Aorta (tissue), 5 donors: ENCODE measurements around the gene FNIP1. TPM values are rescaled to one million over a fixed set of nuclear protein-coding genes. Genes with fewer than 3 reads are reported as not detected.
"Not testable (repeated sequence)": the region's sequence is repeated elsewhere in the genome, so short reads cannot be mapped to it uniquely, and the experiment has no call there.

Experiments used
- ATAC-seq: fragments of 200-7000 bp; cut with Tn5 transposase; one replicate; pipeline ENCODE4 v1.9.1; 2022; ENCODE audit warnings: moderate library complexity; ENCODE audit not compliant: low FRiP score
- DNase-seq, 2 donors: peaks; one replicate each; pipeline ENCODE4 v3.0.0-alpha.2; 2020
- H3K27ac ChIP-seq, 2 donors: one replicate each; pipeline ENCODE4 v1.5.1; 2013; ENCODE audit warnings: low read length in 2 of 2, mild to moderate bottlenecking in 2 of 2, moderate library complexity in 2 of 2, control low read depth in 1 of 2, inconsistent platforms in 1 of 2, low read depth in 1 of 2
- H3K27me3 ChIP-seq, 2 donors: one replicate each; pipeline ENCODE4 v1.6.1; 2013; ENCODE audit warnings: control low read depth in 1 of 2, low read length in 1 of 2, mild to moderate bottlenecking in 1 of 2, moderate library complexity in 1 of 2; ENCODE audit not compliant: insufficient read depth in 2 of 2, control insufficient read depth in 1 of 2
- H3K36me3 ChIP-seq, 2 donors: one replicate each; pipeline ENCODE4 v1.6.1; 2013; ENCODE audit warnings: control low read depth in 1 of 2, low read length in 1 of 2, mild to moderate bottlenecking in 1 of 2; ENCODE audit not compliant: insufficient read depth in 2 of 2, control insufficient read depth in 1 of 2
- H3K4me1 ChIP-seq, 2 donors: one replicate each; pipeline ENCODE4 v1.6.1; 2013; ENCODE audit warnings: low read length in 2 of 2, control low read depth in 1 of 2, mild to moderate bottlenecking in 1 of 2, moderate library complexity in 1 of 2; ENCODE audit not compliant: insufficient read depth in 2 of 2, control insufficient read depth in 1 of 2
- H3K4me3 ChIP-seq, 2 donors: one replicate each; pipeline ENCODE4 v1.5.1; 2013; ENCODE audit warnings: low read length in 2 of 2, control low read depth in 1 of 2, mild to moderate bottlenecking in 1 of 2
- H3K9me3 ChIP-seq: one replicate; pipeline ENCODE4 v1.6.1; 2013; ENCODE audit warnings: mild to moderate bottlenecking, low read length; ENCODE audit not compliant: control insufficient read depth
- WGBS, 2 donors: extraction: QIAGEN DNeasy Blood & Tissue Kit; methylation state at CpG; one replicate each; pipeline ENCODE4 v1.1.7; 2013; 5-methylcytosine and 5-hydroxymethylcytosine counted together
- intact Hi-C, 2 donors: fragments of 100-400 bp; cut with DNase I; formaldehyde crosslinking; loops; one replicate each; pipeline versions ENCODE4 v1.14.2 to v1.15.0; 2022
- polyA plus RNA-seq, 2 donors: library from polyadenylated mRNA; stranded (reverse); fragments of 200-250 nt; gene quantifications; one replicate each; pipeline ENCODE4 v1.2.3, GENCODE V29; 2013
- total RNA-seq, 2 donors: library from RNA; stranded (reverse); fragmentation: NEBNext Ultra II Directional; extraction: Animal tissue kit (Norgen Biotek cat#: 25700); gene quantifications; one replicate each; pipeline ENCODE4 v1.2.1, GENCODE V29; 2021
- donor health status: healthy with polysubstance abuse.
- donor health status: Bipolar disorder and iron deficiency.
- donor health status: DM: no; HTN: no; CAD: no.
- donor health status: DM: no; HTN: no; CAD: no.
- donor health status: DM: yes; HTN: yes; CAD: no.

FNIP1 gene
- total and polyA plus RNA-seq, 4 donors, result 4.0 to 50.0 (median 24.6) TPM

GRCh38 chr5:131630963-131631350 is 165.9 kb downstream of the FNIP1 start:
- Histone ChIP-seq H3K4me1 (peaks cover 0 to 8% of the 10 kb centered on the region in 2 donors), H3K4me3 (no peak overlapping the region), H3K27me3 (no peaks in the 10 kb centered on the region), H3K27ac (no peak overlapping the region), H3K36me3 (no peaks in the 10 kb centered on the region), H3K9me3 (no peaks in the 10 kb centered on the region)
- ATAC-seq, result no peak
- WGBS, 2 donors, result 39 to 55% methylated on average over 4 of the region's 4 CpGs
- intact Hi-C loops, result no loop called here
- no peak for DNase-seq

DNA sequence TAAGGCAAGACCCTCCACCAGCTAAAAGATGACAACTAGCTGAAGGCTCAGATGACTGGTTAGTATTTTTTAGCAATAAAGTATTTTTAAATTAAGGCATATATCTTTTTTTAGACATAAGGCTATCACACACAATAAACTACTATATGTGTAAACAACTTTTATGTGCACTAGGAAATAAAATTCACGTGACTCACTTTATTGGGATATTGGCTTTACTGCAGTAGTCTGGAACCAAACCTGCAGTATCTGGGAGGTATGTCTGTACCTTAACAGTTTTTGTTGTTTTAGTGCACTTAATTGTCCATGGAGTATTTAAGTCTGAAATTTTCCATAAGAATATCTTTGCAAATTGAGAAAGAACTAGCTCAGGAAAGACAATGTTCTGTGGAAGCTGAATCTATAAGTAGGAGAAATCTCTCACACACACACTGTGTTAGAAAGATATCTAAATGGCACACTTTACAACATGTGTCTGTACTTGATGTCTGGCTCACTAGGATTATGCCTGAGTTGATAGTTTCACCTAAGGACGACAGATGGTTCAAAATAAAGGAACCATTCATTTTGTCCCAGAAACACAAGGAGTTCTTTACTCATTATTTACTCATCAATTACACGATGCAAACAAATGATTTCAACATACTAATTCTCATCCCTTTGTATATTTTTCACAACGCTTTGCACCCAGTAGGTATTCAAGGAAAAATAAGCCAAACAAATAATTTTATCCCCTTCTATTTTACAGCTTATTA is 166.4 kb downstream of the FNIP1 start:
- WGBS, 2 donors, result 46 to 58% methylated on average over 4 of the region's 4 CpGs
- DNase-seq (no peak), ATAC-seq (no peak)
- Histone ChIP-seq H3K36me3 (no peaks in the 10 kb centered on the region), H3K27me3 (no peaks in the 10 kb centered on the region), H3K27ac (no peak overlapping the region), H3K9me3 (no peaks in the 10 kb centered on the region), H3K4me1 (peaks cover 0 to 8% of the 10 kb centered on the region in 2 donors), H3K4me3 (no peak overlapping the region)
- intact Hi-C loops, result no loop called here

DNA sequence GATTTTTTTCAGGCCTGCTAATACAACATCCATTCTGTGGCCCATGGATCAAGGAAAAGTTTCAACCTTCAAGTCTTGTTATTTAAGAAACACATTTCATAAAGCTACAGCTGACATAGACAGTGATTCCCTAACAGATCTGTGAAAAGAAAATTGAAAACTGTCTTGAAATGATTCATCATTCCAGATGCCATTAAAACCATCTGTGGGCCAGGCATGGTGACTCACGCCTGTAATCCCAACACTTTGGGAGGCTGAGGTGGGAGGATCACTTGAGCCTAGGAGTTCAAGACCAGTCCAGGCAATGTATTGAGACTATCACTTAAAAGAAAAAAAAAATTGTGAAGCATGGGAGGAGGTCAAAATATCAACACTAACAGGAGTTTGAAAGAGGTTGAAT is 167.8 kb downstream of the FNIP1 start:
- no peaks in the 10 kb centered on the region for H3K9me3 ChIP-seq
- peaks cover 0 to 8% of the 10 kb centered on the region in 2 donors for H3K4me1 ChIP-seq
- ATAC-seq (no peak), DNase-seq (no peak)
- no peaks in the 10 kb centered on the region for H3K27me3 ChIP-seq
- no peak overlapping the region for H3K27ac ChIP-seq
- H3K4me3 ChIP-seq, result no peak overlapping the region
- no peaks in the 10 kb centered on the region for H3K36me3 ChIP-seq
- intact Hi-C loops, result no loop called here
- 83 to 88% methylated on average over 1 of the region's 1 CpG for WGBS, 2 donors

- Histone ChIP-seq H3K9me3 (no peaks in the 10 kb centered on the region), H3K36me3 (no peaks in the 10 kb centered on the region), H3K27ac (no peak overlapping the region), H3K4me3 (no peak overlapping the region), H3K27me3 (no peaks in the 10 kb centered on the region), H3K4me1 (peaks cover 2 to 6% of the 10 kb centered on the region in 2 donors)
- 5 to 10% methylated on average over 4 of the region's 4 CpGs for WGBS, 2 donors
- intact Hi-C loops, result no loop called here
- DNase-seq (no peak), ATAC-seq (no peak)
Observed at GRCh38 chr5:131627207-131627865, 169.5 kb downstream of the FNIP1 start.

DNA sequence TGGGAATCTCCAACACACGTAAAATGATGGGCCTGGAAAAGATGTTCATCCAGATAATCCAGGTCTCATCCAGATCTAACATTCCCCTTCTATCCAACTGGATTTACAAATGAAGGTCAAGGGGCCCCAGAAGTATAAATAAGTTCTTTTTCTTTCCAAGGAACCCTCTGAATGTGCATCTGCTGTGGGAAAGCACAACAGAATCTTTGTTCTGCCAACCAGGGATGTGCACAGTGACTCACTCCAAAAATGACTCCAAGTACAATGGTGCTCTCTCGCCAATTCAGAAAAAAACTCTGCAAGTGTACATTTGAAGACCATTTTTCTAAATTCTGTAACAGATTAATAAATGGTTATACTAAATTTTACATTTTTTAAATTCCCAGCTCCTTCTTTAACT is 174.2 kb downstream of the FNIP1 start:
- no peaks in the 10 kb centered on the region for H3K27me3 ChIP-seq
- no peak overlapping the region for H3K27ac ChIP-seq
- H3K36me3 ChIP-seq, result no peaks in the 10 kb centered on the region
- 51 to 53% methylated on average over 2 of the region's 2 CpGs for WGBS, 2 donors
- H3K9me3 ChIP-seq, result no peaks in the 10 kb centered on the region
- H3K4me1 ChIP-seq, result peaks cover under 1 to 2% of the 10 kb centered on the region in 2 donors
- no peak for DNase-seq
- intact Hi-C loops, result no loop called here
- H3K4me3 ChIP-seq, result no peak overlapping the region
- ATAC-seq, result no peak

DNA sequence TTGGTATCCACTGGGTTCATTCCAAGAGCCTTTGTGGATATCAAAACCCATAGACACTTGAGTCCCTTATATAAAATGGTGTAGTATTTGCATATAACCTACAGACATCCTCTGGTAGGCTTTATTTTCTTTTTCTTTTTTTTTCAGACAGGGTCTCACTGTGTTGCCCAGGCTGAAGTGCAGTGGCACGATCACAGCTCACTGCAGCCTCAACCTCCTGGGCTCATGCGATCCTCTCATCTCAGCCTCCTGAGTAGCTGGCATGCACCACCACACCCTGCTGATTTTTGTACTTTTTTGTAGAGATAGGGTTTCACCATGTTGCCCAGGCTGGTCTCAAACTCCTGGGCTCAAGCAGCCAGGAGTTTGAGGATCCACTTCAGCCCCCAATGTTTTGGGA is 175.7 kb downstream of the FNIP1 start:
- H3K4me1 ChIP-seq, H3K27me3 ChIP-seq, ATAC-seq, H3K9me3 ChIP-seq, intact Hi-C loops, H3K27ac ChIP-seq, H3K36me3 ChIP-seq, H3K4me3 ChIP-seq, DNase-seq: not testable (repeated sequence)
- WGBS, 2 donors, result 92 to 94% methylated on average over 2 of the region's 2 CpGs

- 68 to 75% methylated on average over 8 of the region's 8 CpGs for WGBS, 2 donors
- intact Hi-C loops, result no loop called here
- H3K4me1 ChIP-seq, result peaks cover 0 to 2% of the 10 kb centered on the region in 2 donors
Observed at GRCh38 chr5:131619102-131619501, 177.7 kb downstream of the FNIP1 start.

DNA sequence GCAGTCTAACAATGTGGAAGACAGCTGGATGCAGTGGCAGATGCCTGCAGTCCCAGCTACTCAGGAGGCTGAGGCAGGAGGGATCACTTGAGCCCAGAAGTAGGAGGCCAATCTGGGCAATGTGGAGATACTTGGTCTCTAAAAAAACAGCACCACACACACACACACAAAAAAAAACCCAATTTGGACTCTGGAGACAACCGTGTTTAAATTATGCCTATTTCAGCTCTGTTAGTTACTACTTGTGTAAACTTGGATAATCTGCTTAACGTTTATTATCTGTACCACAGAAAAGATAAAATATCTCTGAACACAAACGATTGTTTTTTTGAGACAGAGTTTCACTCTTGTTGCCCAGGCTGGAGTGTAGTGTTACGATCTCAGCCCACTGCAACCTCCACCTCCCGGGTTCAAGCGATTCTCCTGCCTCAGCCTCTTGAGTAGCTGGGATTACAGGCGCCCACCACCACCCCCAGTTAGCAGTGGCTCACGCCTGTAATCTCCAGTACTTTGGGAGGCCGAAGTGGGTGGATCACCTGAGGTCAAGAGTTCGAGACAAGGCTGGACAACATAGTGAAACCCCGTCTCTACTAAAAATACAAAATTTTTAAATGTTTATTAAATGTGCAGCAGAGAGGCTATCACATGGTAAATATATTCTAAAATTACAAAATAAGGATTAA is 179.5 kb downstream of the FNIP1 start:
- no peak for ATAC-seq
- no peak overlapping the region for H3K27ac ChIP-seq
- 42 to 52% methylated on average over 11 of the region's 11 CpGs for WGBS, 2 donors
- H3K27me3 ChIP-seq, result no peaks in the 10 kb centered on the region
- H3K36me3 ChIP-seq, result no peaks in the 10 kb centered on the region
- no peaks in the 10 kb centered on the region for H3K4me1 ChIP-seq
- intact Hi-C loops, result no loop called here
- DNase-seq, result no peak
- no peak overlapping the region for H3K4me3 ChIP-seq
- no peaks in the 10 kb centered on the region for H3K9me3 ChIP-seq

More at GRCh38 chr5:131619102-131619501, 177.7 kb downstream of the FNIP1 start:
- no peak for ATAC-seq
- Histone ChIP-seq H3K27ac (no peak overlapping the region), H3K36me3 (no peaks in the 10 kb centered on the region), H3K4me3 (no peak overlapping the region), H3K27me3 (no peaks in the 10 kb centered on the region), H3K9me3 (no peaks in the 10 kb centered on the region)
- no peak for DNase-seq
